Glomerular visceral epithelial cell (primary cell): ENCODE results near the gene INPP5E.
"Not testable (repeated sequence)": the region's sequence is repeated elsewhere in the genome, so short reads cannot be mapped to it uniquely, and the experiment has no call there.

Experiments
- DNase-seq: peaks from one replicate; pipeline ENCODE4 v3.0.0-alpha.2; 2016; ENCODE audit errors: extremely low spot score

INPP5E gene

DNA sequence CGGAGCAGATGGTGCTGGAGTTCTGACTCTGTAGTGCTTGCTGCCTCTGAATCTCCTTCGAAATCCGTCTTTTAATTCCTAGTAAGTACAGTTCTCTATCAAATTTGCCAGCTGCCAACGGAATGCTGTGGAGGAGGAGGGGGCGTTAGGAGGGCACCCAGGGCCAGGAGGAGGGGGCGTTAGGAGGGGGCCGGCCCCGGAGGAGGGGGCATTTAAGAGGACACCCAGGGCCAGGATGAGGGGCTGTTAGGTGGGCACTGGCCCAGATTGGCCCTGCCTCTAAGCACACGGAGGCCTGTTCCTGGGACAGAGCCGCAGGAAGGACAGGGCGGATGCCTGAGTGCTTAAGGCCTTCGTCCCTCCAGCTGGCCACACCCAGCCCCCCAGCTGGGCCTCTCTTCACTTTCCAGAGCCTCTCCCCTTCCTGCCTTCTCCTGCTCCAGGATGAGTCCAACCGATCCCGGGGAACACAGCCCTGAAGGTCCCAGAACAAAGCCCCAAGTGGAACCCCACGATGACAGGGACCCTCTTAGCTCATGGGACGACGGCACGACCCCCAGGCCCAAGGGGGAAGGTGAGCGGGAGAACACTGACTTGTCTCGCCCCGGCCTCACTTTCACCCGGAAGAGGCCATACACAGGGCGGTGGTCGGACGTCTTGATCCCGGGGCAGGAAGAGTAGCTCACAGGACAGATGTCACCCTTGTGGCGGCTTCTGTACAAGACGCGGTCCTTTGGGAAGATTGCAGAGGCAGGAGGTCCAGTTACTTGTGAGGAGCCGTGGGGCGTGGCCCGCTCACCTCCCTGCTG, 9.8 kb downstream of the INPP5E start:
- DNase-seq = no peak

DNA sequence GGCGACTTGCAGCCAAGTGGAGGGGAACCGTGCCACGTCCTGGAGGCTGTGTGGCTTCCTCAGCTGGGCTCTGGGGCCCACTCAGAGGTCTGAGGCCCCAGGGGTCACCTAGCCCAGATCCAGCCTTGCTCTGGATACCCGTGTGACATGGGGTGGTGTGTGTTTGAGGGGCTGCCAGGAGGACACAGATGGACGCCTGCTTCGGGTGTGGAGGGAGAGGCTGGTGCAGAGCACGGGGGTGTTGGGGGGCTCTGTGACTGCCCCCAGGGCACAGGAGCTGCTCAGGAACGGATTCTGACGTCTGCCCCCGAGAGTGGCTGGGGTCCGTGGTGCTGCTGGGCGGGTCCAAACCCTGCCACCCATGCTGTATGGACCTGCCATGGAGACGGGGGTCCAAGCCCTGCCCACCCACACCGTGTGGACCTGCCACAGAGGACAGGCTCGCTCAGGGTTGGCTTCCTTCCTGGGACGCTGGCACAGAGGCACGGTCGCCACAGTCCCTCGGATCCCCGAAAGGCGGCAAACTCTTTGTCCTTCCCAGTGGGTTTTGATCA, 10.5 kb downstream of the INPP5E start:
- DNase-seq = no peak

DNA sequence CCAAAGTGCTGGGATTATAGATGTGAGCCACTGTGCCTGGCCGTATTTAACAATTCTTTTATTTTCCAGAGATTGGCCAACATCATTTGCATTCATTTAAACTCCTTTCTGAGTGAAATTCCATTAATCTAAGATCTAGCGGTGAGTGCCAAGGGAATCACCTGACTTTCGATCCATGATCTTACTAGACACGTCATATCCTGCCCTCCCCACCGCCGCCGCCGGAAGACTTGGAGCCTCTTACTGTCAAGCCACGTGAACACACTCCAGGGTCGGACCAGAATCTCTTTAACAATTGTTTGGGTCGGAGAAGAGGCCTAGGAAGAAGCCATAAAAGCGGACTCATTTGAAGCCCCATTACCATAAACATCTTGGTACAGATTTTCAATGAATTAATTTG, 12.9 kb downstream of the INPP5E start:
- no peak for DNase-seq

GRCh38 chr9:136425367-136425766, 14.3 kb downstream of the INPP5E start:
- not testable (repeated sequence) for DNase-seq

GRCh38 chr9:136424750-136425362, 14.8 kb downstream of the INPP5E start:
- DNase-seq = no peak

- no peak for DNase-seq
Measured at GRCh38 chr9:136423432-136424146, 16.1 kb downstream of the INPP5E start.

DNA sequence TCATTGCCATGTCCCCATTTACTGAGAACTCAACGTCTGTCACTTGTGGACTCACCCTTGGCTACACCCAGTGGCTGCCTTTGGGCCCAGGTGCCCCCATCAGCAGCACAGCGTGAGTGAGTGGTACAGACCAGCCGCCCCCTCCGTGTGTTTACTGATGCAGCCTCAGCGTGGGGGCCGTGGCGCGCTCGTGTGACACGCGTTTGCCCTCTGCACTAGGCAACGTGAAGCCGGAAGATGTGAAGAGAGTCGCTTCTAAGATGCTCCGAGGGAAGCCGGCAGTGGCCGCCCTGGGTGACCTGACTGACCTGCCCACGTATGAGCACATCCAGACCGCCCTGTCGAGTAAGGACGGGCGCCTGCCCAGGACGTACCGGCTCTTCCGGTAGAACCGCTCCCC, 16.8 kb downstream of the INPP5E start:
- no peak for DNase-seq

- no peak for DNase-seq
Measured at GRCh38 chr9:136421791-136422190, 17.9 kb downstream of the INPP5E start.

DNA sequence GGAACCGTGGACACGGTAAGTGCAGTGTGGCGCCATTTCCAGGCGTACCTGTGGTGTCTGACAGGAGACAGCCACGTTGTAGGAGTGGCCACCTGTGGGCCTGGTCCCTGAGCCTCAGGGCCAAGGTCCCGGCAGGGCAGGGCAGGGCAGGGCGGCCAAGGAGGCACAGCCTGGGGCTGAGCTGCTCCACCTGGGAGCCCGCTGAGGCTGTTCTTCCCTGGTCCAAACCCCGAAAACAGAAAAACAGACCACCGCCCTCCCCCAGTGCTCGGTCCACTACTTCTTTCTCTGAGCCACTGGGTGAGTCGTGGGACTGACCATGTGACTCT, 20.6 kb downstream of the INPP5E start:
- no peak for DNase-seq

DNA sequence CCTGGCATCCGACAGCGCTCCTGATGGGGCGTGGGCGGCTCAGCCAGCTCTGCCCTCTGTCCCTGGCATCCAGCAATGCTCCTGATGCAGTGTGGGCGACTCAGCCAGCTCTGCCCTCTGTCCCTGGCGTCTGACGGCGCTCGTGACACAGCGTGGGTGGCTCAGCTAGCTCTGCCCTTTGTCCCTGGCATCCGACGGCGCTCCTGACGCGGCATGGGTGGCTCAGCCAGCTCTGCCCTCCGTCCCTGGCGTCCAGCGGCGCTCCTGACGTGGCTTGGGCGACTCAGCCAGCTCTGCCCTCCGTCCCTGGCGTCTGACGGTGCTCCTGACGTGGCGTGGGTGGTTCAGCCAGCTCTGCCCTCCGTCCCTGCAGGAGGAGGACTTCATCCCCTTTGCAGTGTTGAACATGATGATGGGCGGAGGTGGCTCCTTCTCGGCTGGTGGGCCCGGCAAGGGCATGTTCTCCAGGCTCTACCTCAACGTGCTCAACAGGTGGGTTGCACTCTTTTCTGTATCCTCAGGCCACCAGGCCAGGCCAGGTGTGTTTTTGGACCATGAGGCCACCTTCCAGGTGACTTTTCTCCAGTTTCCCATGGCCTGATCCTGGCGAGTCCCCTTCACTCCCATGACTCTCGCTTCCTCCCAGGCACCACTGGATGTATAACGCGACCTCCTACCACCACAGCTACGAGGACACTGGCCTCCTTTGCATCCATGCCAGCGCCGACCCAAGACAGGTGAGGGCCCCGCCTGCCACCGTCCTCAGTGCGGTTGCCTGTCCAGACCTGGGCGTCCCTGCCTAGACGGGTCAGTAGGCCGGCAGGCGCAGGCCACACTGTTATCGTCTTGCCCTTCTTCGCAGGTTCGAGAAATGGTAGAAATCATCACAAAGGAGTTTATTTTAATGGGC, 21.2 kb downstream of the INPP5E start:
- no peak for DNase-seq

GRCh38 chr9:136416914-136417313, 22.7 kb downstream of the INPP5E start:
- no peak for DNase-seq

DNA sequence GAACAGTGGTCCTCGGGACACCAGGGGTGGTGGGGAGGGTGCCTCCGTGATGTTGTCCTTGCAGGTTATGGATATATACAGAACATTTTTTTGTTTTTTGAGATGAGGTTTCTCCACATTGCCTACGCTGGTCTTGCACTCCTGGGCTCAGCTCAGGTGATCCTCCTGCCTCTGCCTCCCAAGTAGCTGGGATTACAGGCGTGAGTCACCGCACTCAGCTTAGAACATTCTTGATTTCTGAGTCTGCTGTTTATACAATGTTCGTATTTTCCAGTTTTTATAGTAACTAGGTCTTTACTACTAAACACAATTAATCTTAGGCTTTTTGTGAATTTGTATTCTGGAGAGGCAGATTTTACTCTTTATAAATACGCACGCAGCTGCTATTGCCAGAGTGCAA, 23.2 kb downstream of the INPP5E start:
- no peak for DNase-seq

DNA sequence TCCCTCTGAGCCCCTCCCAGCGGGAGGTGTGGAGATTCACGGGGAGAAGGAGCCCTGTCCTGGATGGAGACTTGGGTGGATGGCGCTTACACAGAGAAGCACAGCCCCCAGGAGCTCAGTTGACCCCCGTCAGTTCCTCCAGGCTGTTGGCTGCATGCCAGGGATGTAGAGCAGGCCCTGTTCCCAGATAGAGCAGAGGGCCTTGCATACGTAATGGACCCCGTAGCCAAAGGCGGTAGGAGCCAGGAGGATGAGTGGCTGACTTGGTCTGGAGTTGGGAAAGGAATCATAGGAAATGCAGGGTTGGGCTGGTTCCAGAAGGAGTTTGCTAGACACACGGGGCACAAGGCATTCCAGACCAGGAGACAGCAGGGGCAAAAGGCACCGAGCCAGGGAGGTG, 26.7 kb downstream of the INPP5E start:
- no peak for DNase-seq

GRCh38 chr9:136411378-136411777, 28.3 kb downstream of the INPP5E start:
- no peak for DNase-seq

- DNase-seq = peak; percentile 86
Measured at GRCh38 chr9:136410500-136411287, 29.0 kb downstream of the INPP5E start, which contains the start of the genes ENTR1 and PMPCA. ENTR1 (minus strand) TSS chr9:136410614; CDS start chr9:136410397, 217 bp downstream. PMPCA (plus strand) TSS chr9:136410658; CDS start chr9:136410669, 11 bp downstream.

DNA sequence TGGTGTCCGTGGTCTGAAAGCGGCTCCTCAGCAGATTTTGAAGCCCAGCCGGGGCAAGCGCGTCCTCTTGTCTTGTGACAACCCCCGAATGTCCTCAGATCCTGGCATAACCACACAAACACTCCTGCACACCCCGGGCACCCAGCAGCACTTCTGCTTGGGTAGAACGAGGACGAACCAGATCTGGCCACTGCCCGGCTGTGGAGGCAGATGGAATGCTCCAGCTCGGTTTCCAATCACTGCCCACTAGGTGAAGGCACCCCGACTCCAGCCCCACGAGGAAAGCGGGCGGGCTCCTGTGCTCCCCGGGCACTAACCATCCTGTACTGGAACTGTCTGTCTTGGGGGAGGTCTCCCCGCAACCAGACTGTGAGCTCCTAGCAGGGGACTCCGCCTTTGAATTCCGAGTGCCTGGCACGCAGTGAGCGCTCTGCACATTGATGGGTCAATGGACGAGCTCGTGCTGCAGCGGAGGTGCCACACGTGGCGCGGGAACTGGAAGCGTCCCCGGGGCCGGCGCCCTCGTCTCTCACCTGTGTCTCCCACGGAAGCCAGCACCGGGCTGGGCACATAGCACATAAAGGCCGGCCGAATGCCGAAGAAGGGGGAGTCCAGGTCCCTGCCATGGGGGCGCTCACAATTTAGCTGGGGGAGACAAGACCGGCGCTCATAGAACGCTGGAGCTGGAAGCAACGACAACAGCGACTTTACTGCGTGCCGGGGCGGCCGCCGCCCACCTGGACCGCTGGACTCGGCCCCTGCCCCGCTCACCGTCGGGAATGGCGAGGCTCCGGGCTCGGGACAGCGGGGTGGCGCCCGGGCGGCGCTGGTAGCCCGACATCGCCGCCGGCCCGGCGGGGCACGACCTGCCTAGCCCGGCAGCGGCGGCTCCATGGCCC, 29.8 kb downstream of the INPP5E start:
- DNase-seq = peak; percentile 40

- no peak for DNase-seq
Measured at GRCh38 chr9:136407911-136408310, 31.7 kb downstream of the INPP5E start.

DNA sequence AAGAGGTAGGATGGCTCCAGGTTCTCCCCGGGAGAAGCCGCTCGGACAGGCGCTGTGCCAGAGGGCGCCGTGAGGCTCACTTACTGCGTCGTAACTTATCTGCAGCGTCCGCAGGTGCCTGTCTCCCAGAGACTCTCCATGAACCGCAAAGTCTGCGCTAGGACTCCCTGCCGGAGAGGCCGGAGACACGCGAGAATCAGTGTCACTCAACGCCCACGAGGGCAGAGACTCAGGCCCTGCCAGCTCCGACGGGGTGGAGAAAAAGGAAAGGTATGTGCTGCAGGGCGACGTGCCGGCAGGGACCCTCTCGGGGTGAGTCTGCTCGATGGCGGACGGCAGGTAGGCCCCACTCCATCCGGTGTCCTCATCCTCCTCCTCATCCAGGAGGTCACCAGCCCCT, 32.6 kb downstream of the INPP5E start:
- DNase-seq = not testable (repeated sequence)

DNA sequence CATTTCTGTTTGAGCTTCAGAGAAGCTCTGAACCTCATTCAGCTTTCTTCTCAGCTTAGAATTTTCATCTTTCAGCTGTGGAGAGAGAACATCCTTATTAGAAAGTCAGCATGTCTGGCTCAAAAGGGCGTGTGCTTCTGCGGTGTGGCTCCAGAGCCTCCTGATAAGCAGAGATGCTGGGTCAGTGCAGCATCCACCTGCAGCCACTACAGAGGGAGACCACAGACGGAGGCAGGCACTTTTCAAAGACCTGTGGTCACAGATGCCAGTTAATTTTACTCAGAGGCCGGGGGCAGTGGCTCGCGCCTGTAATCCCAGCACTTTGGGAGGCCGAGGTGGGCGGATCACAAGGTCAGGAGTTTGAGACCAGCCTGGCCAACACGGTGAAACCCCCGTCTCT, 33.7 kb downstream of the INPP5E start:
- DNase-seq = not testable (repeated sequence)

DNA sequence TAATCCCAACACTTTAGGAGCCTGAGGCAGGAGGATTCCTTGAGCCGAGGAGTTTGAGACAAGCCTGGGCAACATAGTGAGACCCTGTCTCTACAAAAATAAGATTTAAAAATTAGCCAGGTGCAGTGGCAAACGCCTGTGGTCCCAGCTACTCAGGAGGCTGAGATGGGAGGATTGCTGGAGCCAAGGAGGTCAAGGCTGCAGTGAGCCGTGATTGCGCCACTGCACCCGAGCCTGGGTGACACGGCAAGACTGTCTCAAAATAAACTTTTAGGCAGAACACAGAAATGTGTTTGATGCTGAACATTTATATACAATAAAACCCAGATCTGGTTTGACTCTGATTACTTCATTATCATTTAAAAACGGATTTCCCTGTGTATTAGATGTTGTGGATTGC, 34.2 kb downstream of the INPP5E start:
- DNase-seq = no peak
